HEK293 (cell line): ENCODE data around the gene FGF6.

Source experiments
- CTCF ChIA-PET: fragments of 350-600 bp; formaldehyde crosslinking; extraction: SDS; loops from one replicate; lab custom pipeline; 2021; ENCODE audit warnings: antibody characterized with exemption; lab: Yijun Ruan, JAX
- POLR2A ChIA-PET: fragments of 300-600 bp; formaldehyde crosslinking; extraction: SDS; loops from one replicate; lab custom pipeline; 2020; ENCODE audit warnings: antibody characterized with exemption, inconsistent platforms; lab: Yijun Ruan, JAX
- H3K27ac ChIP-seq: fragments of 200-500 bp; sonication (Bioruptor generic); 2 replicates; pipeline ENCODE4 v1.5.1; 2014; ENCODE audit warnings: low read depth, low read length, control low read depth, inconsistent platforms; ENCODE audit errors: extremely low read depth
- H3K36me3 ChIP-seq, 2 experiments: fragments of 200-500 bp in 1 of 2; sonication (Bioruptor generic) in 1 of 2; 1 replicate in 1 of 2; 2 replicates in 1 of 2; pipeline ENCODE4 v1.5.1; 2014 to 2017; ENCODE audit warnings: inconsistent platforms in 2 of 2, low read length in 2 of 2; ENCODE audit not compliant: control insufficient read depth in 2 of 2, insufficient read depth in 1 of 2
- H3K4me1 ChIP-seq: fragments of 200-500 bp; sonication (Bioruptor generic); 2 replicates; pipeline ENCODE4 v1.5.1; 2014; ENCODE audit warnings: mild to moderate bottlenecking, low read length, inconsistent platforms; ENCODE audit not compliant: control insufficient read depth, insufficient read depth
- H3K4me3 ChIP-seq: 2 replicates; pipeline ENCODE4 v1.5.1; 2011; ENCODE audit warnings: low read depth, mild to moderate bottlenecking, control low read depth, low read length, moderate library complexity
- H3K9me3 ChIP-seq: fragments of 200-500 bp; sonication (Bioruptor generic); 2 replicates; pipeline ENCODE4 v1.5.1; 2014; ENCODE audit warnings: low read depth, low read length, inconsistent platforms; ENCODE audit not compliant: control insufficient read depth, insufficient read depth
- GLIS2 ChIP-seq: fragments of 450-650 bp; formaldehyde crosslinking; IDR thresholded peaks from 2 replicates; pipeline ENCODE4 v1.5.1; 2016; ENCODE audit warnings: missing biosample characterization, missing genetic modification characterization
- HOXC10 ChIP-seq: sonication (generic); formaldehyde crosslinking; IDR thresholded peaks from 2 replicates; pipeline ENCODE4 v1.8.1; 2023; ENCODE audit warnings: mild to moderate bottlenecking, missing genetic modification reagents
- IKZF3 ChIP-seq: fragments of 450-650 bp; IDR thresholded peaks from 2 replicates; pipeline ENCODE4 v1.5.0; 2018; ENCODE audit warnings: missing biosample characterization, mild to moderate bottlenecking, missing genetic modification characterization, moderate library complexity
- PRDM1 ChIP-seq: fragments of 450-650 bp; formaldehyde crosslinking; IDR thresholded peaks from 2 replicates; pipeline ENCODE4; 2016; ENCODE audit warnings: missing biosample characterization, missing genetic modification characterization
- PRDM10 ChIP-seq: fragments of 450-650 bp; formaldehyde crosslinking; IDR thresholded peaks from 2 replicates; pipeline ENCODE4 v1.5.1; 2016; ENCODE audit warnings: missing biosample characterization, missing genetic modification characterization
- REPIN1 ChIP-seq: fragments of 450-650 bp; formaldehyde crosslinking; IDR thresholded peaks from 2 replicates; pipeline ENCODE4 v1.5.1; 2017; ENCODE audit warnings: missing biosample characterization, missing genetic modification characterization, low read depth
- SALL2 ChIP-seq: fragments of 450-650 bp; formaldehyde crosslinking; IDR thresholded peaks from 2 replicates; pipeline ENCODE4 v1.5.0; 2017; ENCODE audit warnings: missing biosample characterization, mild to moderate bottlenecking, missing genetic modification characterization, borderline replicate concordance
- SCRT2 ChIP-seq: fragments of 450-650 bp; formaldehyde crosslinking; IDR thresholded peaks from 2 replicates; pipeline ENCODE4 v1.5.1; 2016; ENCODE audit warnings: missing biosample characterization, missing genetic modification characterization
- ZBTB20 ChIP-seq: fragments of 450-650 bp; formaldehyde crosslinking; IDR thresholded peaks from 2 replicates; pipeline ENCODE4 v1.5.1; 2016; ENCODE audit warnings: missing biosample characterization, missing genetic modification characterization
- ZIC2 ChIP-seq: fragments of 450-650 bp; formaldehyde crosslinking; IDR thresholded peaks from 2 replicates; pipeline ENCODE4 v1.5.1; 2016; ENCODE audit warnings: missing biosample characterization, missing genetic modification characterization
- ZNF133 ChIP-seq: fragments of 450-650 bp; formaldehyde crosslinking; IDR thresholded peaks from 2 replicates; pipeline ENCODE4 v1.5.1; 2016; ENCODE audit warnings: missing biosample characterization, missing genetic modification characterization
- ZNF169 ChIP-seq: fragments of 450-650 bp; formaldehyde crosslinking; IDR thresholded peaks from 2 replicates; pipeline ENCODE4 v1.5.1; 2016; ENCODE audit warnings: missing biosample characterization, missing genetic modification characterization
- ZNF274 ChIP-seq, 2 experiments: fragments of 200-500 bp in 1 of 2; fragments of 450-650 bp in 1 of 2; sonication (Bioruptor generic) in 1 of 2; formaldehyde crosslinking in 1 of 2; IDR thresholded peaks; 2 replicates each; pipeline versions ENCODE4 v1.5.1 to v1.6.1; 2014 to 2016; ENCODE audit warnings: borderline replicate concordance in 1 of 2, inconsistent platforms in 1 of 2, low read length in 1 of 2, missing biosample characterization in 1 of 2, missing genetic modification characterization in 1 of 2
- ZNF354C ChIP-seq: fragments of 450-650 bp; formaldehyde crosslinking; IDR thresholded peaks from 2 replicates; pipeline ENCODE4 v1.5.1; 2016; ENCODE audit warnings: missing biosample characterization, missing genetic modification characterization, low read depth, borderline replicate concordance
- ZNF473 ChIP-seq: fragments of 450-650 bp; formaldehyde crosslinking; IDR thresholded peaks from 2 replicates; pipeline ENCODE4 v1.5.1; 2017; ENCODE audit warnings: missing biosample characterization, missing genetic modification characterization
- ZNF48 ChIP-seq: fragments of 450-650 bp; formaldehyde crosslinking; IDR thresholded peaks from 2 replicates; pipeline ENCODE4 v1.5.1; 2016; ENCODE audit warnings: missing biosample characterization, missing genetic modification characterization
- ZNF660 ChIP-seq: fragments of 450-650 bp; IDR thresholded peaks from 2 replicates; pipeline ENCODE4 v1.5.1; 2018; ENCODE audit warnings: missing biosample characterization, mild to moderate bottlenecking, missing genetic modification characterization
- TF ChIP-seq, protein P1 (sequence below): fragments of 450-650 bp; formaldehyde crosslinking; IDR thresholded peaks from 2 replicates; pipeline ENCODE4 v1.5.1; 2016; ENCODE audit warnings: missing biosample characterization, missing genetic modification characterization

FGF6 gene

DNA sequence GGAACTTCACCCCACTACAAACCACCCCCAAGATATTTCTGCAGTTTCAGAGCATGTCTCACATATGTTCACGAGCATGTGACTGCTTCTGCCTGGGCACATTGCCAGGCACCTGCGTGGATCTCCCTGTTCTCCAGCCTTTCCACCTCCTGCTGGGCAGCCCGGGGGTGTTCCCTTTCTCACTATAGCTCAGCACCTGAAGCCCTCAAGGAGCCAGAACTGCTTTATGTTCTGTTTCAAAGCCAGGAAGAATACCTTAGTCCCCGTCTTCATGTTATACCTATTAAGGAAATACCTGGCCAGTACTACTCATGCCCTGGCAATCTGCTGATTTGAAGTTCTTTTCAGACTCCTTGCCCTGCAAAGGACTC is 4.2 kb upstream of the FGF6 start (continued):
- TF ChIP-seq PRDM10 (tag by site-specific recombination), result peak; percentile 40; the same call in 1 of the 2 replicates

DNA sequence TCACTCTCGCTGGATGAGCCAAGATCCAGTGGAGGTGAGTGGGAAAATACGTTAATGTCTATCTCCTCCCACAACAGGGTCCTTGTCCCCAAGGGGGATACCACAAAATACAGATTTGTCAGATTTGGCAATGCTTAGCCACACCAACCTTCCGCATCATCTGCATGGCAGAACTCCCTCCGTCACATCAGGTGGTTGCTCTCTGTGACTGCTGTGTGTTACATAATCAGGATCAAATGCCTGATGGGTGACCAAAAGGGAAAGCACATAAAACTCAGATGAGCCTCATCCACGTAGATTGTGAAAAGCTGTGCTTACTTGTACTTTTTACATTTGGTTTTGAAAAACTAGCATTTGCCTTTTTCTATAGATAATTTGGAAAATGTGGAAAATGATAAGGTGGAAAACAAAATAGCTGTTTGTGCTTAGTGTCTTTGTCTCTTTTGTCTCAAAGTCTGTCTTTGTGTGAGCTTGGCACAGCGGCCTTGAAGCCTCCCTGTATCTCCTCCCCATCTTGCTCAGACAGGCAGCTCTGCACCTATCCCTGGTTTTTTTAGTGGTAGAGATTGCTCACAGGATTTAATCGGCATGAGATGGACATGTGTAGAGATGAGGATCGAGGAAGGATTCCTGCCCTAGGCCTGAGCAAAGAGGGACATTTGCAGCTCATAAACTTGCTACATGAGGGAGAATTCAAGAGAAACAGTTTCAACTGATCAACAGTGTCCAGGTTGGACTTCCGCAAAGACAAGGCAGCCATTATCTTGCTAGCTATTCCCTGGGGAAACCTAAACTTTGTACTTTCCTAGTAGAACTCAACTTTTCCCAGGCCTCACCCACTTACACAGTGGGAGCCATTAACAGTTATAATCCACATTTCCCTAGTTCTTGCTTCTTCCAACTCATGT is 3.6 kb upstream of the FGF6 start:
- H3K36me3 ChIP-seq, result no peaks in the 10 kb centered on the region
- no peak for TF ChIP-seq ZNF354C (tag by site-specific recombination)
- TF ChIP-seq, protein P1, sequence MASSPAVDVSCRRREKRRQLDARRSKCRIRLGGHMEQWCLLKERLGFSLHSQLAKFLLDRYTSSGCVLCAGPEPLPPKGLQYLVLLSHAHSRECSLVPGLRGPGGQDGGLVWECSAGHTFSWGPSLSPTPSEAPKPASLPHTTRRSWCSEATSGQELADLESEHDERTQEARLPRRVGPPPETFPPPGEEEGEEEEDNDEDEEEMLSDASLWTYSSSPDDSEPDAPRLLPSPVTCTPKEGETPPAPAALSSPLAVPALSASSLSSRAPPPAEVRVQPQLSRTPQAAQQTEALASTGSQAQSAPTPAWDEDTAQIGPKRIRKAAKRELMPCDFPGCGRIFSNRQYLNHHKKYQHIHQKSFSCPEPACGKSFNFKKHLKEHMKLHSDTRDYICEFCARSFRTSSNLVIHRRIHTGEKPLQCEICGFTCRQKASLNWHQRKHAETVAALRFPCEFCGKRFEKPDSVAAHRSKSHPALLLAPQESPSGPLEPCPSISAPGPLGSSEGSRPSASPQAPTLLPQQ (tag by site-specific recombination), result no peak
- TF ChIP-seq ZNF48 (tag by site-specific recombination), result no peak
- TF ChIP-seq SCRT2 (tag by site-specific recombination), result 0 out of 2 replicates have a peak, but pooled peaks have one; percentile 15
- TF ChIP-seq ZNF274 (IDR thresholded peaks at IDR 0.05; ENCODE audit: low read length), result no peak
- no peak for TF ChIP-seq ZNF274 (tag by site-specific recombination; IDR thresholded peaks at IDR 0.05; ENCODE audit: borderline replicate concordance)
- TF ChIP-seq ZIC2 (tag by site-specific recombination), result peak; percentile 58
- TF ChIP-seq ZNF169 (tag by site-specific recombination), result no peak
- TF ChIP-seq PRDM1 (tag by site-specific recombination), result no peak
- TF ChIP-seq IKZF3 (tag by site-specific recombination), result no peak
- no peak for TF ChIP-seq REPIN1 (tag by site-specific recombination)
- no peak for TF ChIP-seq ZNF660 (tag by site-specific recombination)
- no peak for TF ChIP-seq HOXC10 (CRISPR knock-in tag)
- no peak for TF ChIP-seq ZNF133 (tag by site-specific recombination)
- TF ChIP-seq SALL2, result no peak
- no peak for TF ChIP-seq GLIS2 (tag by site-specific recombination)
- TF ChIP-seq ZNF473 (tag by site-specific recombination), result no peak
- no peak for TF ChIP-seq ZBTB20 (tag by site-specific recombination)
- no peak overlapping the region for H3K27ac ChIP-seq
- H3K9me3 ChIP-seq, result no peaks in the 10 kb centered on the region
- POLR2A ChIA-PET, result no interaction called here
- CTCF ChIA-PET, result interaction anchor here (1.0 kb wide), 1 partner anchor 27 kb away, joined by 3 read pairs; no protein-coding TSS in a partner anchor
- H3K4me1 ChIP-seq, result peaks cover 5% of the 10 kb centered on the region; the same call in 1 of the 2 replicates
- H3K4me3 ChIP-seq, result no peak overlapping the region
